Brain microvascular endothelial cell (primary cell): ENCODE measurements around the gene DIAPH1.

Source experiments
- DNase-seq: peaks from one replicate; pipeline ENCODE4 v3.0.0-alpha.2; 2020
- H3K27ac ChIP-seq: fragments of 250-450 bp; sonication (Bioruptor Pico); 2 replicates; pipeline ENCODE4 v1.5.1; 2020; ENCODE audit warnings: mild to moderate bottlenecking, moderate library complexity
- H3K27me3 ChIP-seq: fragments of 250-450 bp; sonication (Bioruptor Pico); replicated peaks from 2 replicates; pipeline ENCODE4 v1.5.1; 2020; ENCODE audit warnings: mild to moderate bottlenecking
- H3K36me3 ChIP-seq: fragments of 250-450 bp; sonication (Bioruptor Pico); replicated peaks from 2 replicates; pipeline ENCODE4 v1.5.1; 2020; ENCODE audit warnings: mild to moderate bottlenecking
- H3K4me3 ChIP-seq: 2 replicates; pipeline ENCODE4 v1.5.1; 2011; ENCODE audit warnings: low read depth, mild to moderate bottlenecking, control low read depth, low read length, moderate library complexity
- in situ Hi-C: cut with HindIII; loops from 2 replicates; pipeline ENCODE4 v1.10.0; 2017; ENCODE audit warnings: low sequenced_read_pairs, low pct_ligation_motif_present
- TF ChIP-seq, protein P1 (sequence below): IDR thresholded peaks from 2 replicates; pipeline ENCODE4 v1.5.1; 2011; ENCODE audit warnings: low read depth, mild to moderate bottlenecking, moderate library complexity, low read length, control low read depth, inconsistent platforms; ENCODE audit errors: missing control alignments

Gene DIAPH1

DNA sequence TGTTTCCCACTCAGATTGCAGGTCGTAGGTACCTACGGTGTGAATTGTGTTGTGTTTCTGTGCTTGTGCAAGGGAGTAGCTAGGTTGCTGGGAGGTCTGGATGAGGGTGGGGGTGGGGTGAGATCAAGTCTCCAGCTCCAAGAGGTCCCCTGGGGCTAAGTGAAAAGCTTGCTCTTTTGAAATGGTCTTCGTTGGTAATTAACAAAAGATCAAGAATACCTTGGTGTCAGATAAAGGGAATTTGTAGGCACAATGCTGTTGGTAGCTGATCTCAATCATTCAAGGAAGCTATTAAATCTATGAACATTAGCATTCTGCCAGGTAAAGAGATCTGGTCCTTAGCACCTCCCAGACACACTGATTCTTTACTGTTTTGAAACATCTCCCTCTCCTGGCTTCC, 134.9 kb downstream of the DIAPH1 start:
- Histone ChIP-seq H3K36me3 (peaks cover 3% of the 10 kb centered on the region), H3K27ac (no peak overlapping the region), H3K27me3 (no peaks in the 10 kb centered on the region), H3K4me3 (no peak overlapping the region)
- in situ Hi-C loops, result no loop called here
- DNase-seq, result no peak
- TF ChIP-seq, protein P1, sequence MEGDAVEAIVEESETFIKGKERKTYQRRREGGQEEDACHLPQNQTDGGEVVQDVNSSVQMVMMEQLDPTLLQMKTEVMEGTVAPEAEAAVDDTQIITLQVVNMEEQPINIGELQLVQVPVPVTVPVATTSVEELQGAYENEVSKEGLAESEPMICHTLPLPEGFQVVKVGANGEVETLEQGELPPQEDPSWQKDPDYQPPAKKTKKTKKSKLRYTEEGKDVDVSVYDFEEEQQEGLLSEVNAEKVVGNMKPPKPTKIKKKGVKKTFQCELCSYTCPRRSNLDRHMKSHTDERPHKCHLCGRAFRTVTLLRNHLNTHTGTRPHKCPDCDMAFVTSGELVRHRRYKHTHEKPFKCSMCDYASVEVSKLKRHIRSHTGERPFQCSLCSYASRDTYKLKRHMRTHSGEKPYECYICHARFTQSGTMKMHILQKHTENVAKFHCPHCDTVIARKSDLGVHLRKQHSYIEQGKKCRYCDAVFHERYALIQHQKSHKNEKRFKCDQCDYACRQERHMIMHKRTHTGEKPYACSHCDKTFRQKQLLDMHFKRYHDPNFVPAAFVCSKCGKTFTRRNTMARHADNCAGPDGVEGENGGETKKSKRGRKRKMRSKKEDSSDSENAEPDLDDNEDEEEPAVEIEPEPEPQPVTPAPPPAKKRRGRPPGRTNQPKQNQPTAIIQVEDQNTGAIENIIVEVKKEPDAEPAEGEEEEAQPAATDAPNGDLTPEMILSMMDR, result no peak

DNA sequence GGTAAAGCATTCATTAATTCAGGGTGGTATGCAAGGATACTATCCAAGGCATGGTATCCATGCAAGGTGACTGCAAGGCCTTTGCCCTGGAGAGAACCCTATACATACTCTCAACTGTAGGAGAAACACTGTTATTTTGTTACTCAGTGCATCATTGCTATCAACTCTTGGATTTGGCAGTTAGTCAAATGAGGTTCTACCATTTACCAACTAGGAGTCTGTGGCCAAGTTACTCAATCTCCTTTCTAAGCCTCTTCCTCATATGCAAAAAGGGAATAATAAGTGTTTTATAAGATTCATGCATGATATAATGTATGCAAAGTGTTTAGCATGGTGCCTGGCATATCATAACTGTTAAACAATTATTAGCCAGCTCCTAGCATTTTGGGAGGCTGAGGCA, 139.0 kb downstream of the DIAPH1 start:
- H3K27ac ChIP-seq, result no peak overlapping the region
- in situ Hi-C loops, result no loop called here
- H3K27me3 ChIP-seq, result no peaks in the 10 kb centered on the region
- H3K36me3 ChIP-seq, result no peaks in the 10 kb centered on the region
- H3K4me3 ChIP-seq, result no peak overlapping the region
- TF ChIP-seq, protein P1, result no peak
- no peak for DNase-seq

DNA sequence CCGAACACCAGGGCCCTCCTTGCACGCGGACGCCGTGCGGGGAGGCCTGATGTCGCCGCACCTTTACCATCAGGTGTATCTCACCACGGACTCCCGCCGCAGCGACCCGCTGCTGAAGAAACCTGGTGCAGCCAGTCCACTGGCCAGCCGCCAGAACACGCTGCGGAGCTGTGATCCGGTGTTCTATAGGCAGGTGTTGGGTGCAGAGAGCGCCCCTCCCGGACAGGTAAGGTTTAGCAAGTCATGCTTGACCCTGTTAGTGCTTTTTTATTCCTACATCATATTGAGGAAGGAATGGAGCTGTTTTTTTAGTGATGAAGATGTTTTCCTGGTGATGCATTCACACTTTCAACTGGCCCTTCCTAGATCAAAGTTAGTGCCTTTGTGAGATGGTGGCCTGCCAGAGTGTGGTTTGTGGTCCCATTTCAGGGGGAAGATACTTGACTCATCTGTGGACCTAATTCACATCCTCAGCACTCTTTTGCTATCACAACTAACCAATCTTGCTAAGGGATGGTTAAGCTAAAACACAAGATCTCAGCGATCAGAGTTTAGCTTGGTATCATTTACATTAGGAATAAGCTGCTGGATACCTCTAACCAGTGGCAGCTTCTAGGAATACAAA, 140.4 kb downstream of the DIAPH1 start:
- H3K36me3 ChIP-seq, result no peaks in the 10 kb centered on the region
- no peak for DNase-seq
- H3K4me3 ChIP-seq, result peak overlapping the region; percentile 84
- H3K27me3 ChIP-seq, result no peaks in the 10 kb centered on the region
- TF ChIP-seq, protein P1, result peak; percentile 58
- in situ Hi-C loops, result no loop called here
- no peak overlapping the region for H3K27ac ChIP-seq

DNA sequence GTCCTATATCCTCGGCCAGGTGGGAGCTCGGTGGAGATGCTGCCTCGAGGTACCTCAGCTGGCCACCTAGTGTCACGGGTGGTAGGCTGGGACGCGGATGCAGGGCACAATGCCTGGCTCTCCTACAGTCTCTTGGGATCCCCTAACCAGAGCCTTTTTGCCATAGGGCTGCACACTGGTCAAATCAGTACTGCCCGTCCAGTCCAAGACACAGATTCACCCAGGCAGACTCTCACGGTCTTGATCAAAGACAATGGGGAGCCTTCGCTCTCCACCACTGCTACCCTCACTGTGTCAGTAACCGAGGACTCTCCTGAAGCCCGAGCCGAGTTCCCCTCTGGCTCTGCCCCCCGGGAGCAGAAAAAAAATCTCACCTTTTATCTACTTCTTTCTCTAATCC, 141.0 kb downstream of the DIAPH1 start:
- H3K36me3 ChIP-seq, result no peaks in the 10 kb centered on the region
- in situ Hi-C loops, result no loop called here
- TF ChIP-seq, protein P1, result no peak
- no peak overlapping the region for H3K27ac ChIP-seq
- peak overlapping the region; percentile 84 for H3K4me3 ChIP-seq
- DNase-seq, result no peak
- no peaks in the 10 kb centered on the region for H3K27me3 ChIP-seq

DNA sequence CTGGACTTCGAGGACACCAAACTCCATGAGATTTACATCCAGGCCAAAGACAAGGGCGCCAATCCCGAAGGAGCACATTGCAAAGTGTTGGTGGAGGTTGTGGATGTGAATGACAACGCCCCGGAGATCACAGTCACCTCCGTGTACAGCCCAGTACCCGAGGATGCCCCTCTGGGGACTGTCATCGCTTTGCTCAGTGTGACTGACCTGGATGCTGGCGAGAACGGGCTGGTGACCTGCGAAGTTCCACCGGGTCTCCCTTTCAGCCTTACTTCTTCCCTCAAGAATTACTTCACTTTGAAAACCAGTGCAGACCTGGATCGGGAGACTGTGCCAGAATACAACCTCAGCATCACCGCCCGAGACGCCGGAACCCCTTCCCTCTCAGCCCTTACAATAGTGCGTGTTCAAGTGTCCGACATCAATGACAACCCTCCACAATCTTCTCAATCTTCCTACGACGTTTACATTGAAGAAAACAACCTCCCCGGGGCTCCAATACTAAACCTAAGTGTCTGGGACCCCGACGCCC, 141.7 kb downstream of the DIAPH1 start:
- no peak overlapping the region for H3K27ac ChIP-seq

More for the DNA sequence above, 141.7 kb downstream of the DIAPH1 start:
- in situ Hi-C loops, result no loop called here
- TF ChIP-seq, protein P1, result no peak
- peak overlapping the region; percentile 84 for H3K4me3 ChIP-seq
- DNase-seq, result no peak
- H3K27me3 ChIP-seq, result no peaks in the 10 kb centered on the region
- H3K36me3 ChIP-seq, result no peaks in the 10 kb centered on the region
